HG02678 (cell line): Measurements from ENCODE around the gene GDPD3.
"Not testable (repeated sequence)": the region's sequence is repeated elsewhere in the genome, so short reads cannot be mapped to it uniquely, and the experiment has no call there.

Experiments used
- ATAC-seq: cut with Tn5 transposase; IDR thresholded peaks from one replicate; pipeline ENCODE4 v1.9.1; 2021; ENCODE audit warnings: mild to moderate bottlenecking, moderate library complexity; ENCODE audit not compliant: unreplicated experiment

Gene GDPD3

GRCh38 chr16:30124985-30125379 is 11.6 kb upstream of the GDPD3 start:
- ATAC-seq: no peak

- no peak for ATAC-seq
These were observed 9.3 kb upstream of the GDPD3 start for GRCh38 chr16:30122604-30123160.

DNA sequence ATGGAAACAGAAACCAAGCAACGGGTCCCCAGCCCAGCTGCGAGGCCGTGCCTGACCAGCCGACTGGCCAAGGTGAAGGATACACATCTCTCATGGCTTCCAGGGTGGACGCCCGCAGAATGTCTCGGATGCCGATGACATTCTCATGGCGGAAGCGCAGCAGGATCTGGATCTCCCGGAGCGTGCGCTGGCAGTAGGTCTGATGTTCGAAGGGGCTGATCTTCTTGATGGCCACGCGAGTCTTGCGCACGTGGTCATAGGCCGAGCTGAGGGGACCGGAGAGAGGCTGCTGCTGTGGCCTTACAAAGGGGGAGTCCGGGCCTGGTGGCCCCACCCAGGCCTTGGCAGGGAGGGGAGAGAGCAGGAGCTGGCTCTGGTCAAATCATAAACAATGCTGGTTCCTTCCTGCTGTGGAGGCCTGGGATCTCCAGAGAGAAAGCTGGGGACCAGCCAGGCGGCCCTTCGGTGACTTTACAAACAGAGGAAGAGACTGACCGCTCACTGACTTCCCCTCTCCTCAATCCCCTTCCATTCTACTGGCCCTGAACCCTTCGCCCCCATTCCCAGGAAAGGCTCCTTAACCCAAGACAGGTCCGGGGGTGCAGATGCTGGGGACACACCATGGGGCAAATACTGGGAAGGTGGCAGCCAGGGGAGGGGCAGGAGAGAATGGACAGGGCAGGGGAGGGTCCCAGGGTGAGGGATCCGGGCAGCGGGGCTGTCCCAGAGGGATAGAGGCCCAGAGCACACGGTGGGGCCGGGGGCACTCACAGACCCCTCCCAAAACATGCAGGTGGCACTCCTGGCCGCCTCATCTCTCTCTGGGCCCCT is 8.6 kb upstream of the GDPD3 start:
- ATAC-seq: no peak

GRCh38 chr16:30120340-30121105 is 7.2 kb upstream of the GDPD3 start:
- no peak for ATAC-seq

DNA sequence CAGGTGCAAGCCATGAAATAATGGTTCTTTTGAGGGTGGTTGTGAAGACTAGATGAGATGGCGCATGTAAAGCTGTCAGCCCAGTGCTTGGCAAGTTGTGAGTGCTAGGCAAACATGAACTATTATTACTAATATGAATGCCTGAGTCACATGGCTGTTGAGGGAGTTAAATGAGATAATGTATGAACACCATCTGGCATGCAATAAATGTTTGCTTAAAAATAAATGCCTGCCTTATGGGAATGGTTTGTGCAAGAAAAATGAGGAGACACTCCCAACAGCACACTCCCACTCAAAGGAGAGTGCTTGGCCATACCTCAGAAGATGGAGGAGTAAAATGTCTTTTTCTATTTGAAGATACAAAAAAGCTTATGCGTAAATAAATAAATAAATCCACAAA is 6.1 kb upstream of the GDPD3 start:
- no peak for ATAC-seq

DNA sequence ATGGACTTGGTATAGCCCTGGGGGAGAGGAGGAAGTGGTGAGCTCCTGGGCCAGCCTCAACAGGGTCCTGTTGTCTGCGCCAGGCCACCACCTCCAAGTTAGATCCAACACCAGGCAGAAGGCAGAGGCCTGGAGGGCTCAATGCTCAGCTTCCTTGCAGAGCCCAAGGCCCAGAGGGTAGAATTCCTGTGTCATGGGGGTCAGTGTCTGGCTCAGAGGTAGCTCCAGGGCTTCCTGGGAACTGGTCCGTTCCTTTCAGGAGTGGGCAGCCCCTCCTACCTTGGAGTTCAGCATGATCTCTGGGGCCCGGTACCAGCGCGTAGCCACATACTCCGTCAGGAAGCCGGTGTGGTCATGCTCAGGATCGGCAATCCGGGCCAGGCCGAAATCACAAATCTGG is 4.4 kb upstream of the GDPD3 start:
- ATAC-seq: no peak

- ATAC-seq: no peak
These were observed 3.2 kb upstream of the GDPD3 start for GRCh38 chr16:30116291-30117207.

DNA sequence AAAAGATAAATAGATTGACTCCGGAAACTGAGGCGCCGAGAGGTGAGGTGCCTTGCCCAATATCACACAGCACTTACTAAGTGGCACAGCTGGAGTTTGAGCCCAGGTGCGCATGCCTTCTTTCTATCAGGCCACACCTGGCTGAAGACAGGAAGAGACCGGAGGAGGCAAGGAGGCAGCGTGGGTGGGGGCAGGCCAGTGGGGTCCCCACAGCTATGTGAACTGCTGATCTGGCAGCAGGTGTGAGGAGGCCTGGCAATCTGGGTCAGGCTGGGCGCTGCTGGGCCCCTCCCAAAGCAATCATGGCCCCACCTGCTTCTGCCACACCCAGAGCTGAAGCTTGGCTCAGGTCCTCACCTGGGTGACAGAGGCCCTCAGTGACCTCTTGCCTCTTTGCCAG is 1.9 kb upstream of the GDPD3 start:
- ATAC-seq: no peak

- not testable (repeated sequence) for ATAC-seq
These were observed 1.5 kb upstream of the GDPD3 start for GRCh38 chr16:30114833-30115232.

DNA sequence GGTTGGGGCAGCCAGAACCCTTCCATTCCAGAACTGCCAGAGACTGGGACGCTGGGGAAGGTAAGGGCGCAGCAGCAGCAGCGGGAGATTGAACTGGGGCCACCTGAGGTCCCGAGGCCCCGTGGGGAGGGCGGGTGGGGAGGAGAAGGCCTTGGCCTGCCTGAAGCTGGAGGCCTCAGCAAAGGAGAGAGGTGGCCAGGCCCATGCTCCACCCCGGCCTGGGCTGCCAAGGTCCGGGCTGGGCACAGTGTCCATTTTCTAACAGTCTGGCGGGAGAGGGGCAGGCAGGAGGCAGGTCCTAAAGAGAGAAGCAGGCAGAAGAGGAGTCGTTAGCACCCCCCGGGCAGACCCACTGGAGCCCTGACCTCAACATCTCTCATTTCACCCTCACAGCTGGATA is 1.1 kb upstream of the GDPD3 start:
- no peak for ATAC-seq

GRCh38 chr16:30113711-30114333 is 485 bp upstream of the GDPD3 start:
- no peak for ATAC-seq

DNA sequence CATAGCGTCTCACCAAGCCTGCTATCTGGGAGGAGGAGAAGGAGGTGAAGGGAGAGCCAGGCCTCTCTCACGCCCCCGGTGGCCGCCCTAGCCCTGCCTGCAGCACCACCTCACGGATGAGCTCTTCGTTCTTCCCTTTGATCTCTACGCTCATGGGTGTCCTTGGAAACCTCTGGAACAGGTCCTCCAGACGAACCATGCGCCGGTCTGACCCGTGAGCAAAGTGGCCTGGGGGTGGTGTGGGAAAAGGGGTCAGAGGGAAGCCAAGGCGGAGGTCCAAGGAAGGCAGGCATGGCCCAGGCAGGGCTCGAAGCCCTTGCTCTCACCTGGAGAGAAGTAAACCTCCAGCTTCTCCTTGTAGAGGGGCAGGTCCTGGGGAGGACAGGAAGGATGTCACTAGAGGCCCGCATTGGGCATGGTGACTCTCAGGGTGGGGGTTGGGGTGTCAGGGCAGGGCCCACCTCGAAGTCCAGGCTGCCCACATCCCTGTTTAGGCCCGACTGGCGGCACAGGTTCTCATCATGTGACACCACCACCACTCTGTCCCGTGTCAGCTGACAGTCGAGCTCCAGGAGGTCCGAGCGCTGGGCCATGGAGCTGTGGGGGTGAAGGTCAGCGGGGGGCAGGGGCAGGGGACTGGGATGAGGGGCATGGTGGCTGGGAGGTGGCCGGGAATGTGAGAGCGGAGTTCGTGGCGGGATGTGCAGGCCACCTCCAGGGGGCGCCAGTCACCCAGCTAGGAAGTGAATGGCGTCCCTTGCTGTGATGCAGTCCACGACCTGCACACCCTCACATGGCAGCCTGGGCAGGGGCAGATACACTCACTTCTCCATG is 923 bp downstream of the GDPD3 start:
- ATAC-seq: no peak

DNA sequence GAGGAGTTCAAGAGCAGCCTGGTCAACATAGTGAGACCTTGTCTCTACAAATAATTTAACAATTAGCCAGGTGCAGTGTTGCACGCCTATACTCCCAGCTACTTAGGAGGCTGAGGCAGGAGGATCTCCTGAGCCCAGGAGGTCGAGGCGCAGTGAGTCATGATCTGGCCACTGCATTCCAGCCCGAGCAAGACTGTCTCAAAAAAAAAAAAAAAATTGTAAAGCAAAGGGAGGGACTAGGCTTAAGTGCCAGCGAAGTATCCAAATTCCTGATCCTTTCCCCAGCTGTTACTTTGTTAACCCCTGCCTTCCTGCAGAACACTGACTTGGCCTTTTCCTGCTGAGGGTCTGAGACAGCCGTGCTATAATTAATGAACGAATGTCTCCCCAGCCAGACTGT is 2.7 kb downstream of the GDPD3 start:
- ATAC-seq: no peak

DNA sequence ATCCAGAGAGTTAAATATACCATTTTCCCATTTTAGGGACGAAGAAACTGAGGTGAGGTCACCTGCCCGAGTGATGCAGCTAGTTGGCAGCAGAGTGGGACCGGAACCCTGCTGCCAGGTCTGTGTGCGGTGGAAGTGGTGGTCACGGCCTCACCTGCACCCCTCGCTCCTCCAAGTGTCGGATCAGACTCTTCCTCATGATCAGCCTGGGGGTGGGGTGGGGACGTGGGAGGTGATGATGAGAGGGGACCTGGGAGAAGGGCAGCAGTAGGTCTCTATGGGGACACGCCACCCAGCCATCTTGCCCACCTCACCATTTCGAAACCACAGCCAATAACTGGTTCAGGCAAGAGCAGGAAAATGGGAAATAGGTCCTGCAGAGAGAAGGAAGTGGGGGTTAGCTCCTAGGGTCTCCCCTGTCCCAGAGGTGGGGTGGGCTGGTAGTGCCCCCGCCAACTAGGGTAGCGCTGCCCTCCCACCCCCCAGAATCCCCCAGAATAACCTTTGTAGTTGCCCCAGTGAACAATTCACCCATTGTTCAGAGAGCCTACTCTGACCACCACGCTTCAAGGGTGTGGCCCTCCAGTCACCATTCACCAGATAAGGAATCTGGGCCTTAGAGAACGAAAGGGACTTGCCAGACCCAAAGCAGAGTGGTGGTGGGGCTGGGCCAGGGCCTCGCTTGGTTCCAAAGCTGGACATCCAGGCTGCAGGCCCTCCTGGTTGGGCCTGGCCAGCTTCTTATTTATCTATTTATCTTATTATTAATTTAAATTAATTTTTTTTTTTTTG is 5.1 kb downstream of the GDPD3 start:
- no peak for ATAC-seq

GRCh38 chr16:30104492-30104891 is 8.8 kb downstream of the GDPD3 start:
- no peak for ATAC-seq

- no peak for ATAC-seq
These were observed 9.2 kb downstream of the GDPD3 start for GRCh38 chr16:30104090-30104489.

DNA sequence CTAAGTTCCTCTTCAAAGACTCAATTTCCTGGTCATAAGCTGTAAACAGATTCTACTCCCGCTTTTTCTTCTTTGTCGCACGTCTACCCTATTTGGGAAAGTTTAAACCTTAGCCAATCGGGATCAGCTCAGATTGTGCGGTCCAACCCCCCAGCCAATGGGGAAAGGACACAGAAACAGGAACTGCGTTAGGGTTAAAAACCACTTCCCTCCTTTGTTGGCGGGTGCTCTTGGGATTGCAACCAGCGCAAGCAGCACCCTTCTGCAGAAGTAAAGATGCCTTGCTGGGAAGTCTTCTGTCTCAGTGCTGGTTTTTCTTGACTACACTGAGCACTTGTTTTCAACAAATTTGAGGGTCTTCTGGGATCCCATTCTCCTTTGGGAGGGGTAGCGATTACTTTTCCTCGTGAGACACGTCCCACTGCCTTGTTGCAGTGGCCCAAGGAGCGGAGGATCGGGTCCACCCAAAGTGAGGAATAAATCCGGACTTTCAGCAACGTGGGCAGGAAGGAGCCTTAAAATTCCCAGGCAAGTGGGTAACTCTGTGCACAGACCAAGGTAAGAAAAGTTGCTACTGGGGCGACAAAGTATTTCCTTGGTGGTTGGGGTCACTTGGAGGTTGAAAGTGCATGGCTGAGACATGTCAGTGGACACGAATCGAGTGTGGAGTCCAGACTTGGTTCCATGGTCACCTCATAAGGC is 16.3 kb downstream of the GDPD3 start:
- no peak for ATAC-seq
